ENCODE results near the gene ANKRD62. TPM values are rescaled to one million over a fixed set of nuclear protein-coding genes. Genes with fewer than 3 reads are reported as not detected.

Gene ANKRD62
- 0.17 TPM for total RNA-seq (ENCODE audit: unreplicated experiment)
- long read RNA-seq, result 0 reads

GRCh38 chr18:12093520-12094257 is at the start of gene ANKRD62:
Gene ANKRD62, plus strand, starts transcription at chr18:12093843. Its CDS starts 175 bp downstream, at chr18:12094018.
- Mint-ChIP-seq H3K4me3 (ENCODE audit: unreplicated experiment) (no peak within 1 kb of the TSS), H3K4me1 (ENCODE audit: low read depth, unreplicated experiment) (no peaks in the 10 kb centered on the region), H3K27ac (ENCODE audit: unreplicated experiment) (no peak within 1 kb of the TSS), H3K36me3 (ENCODE audit: unreplicated experiment) (no peaks in the 10 kb centered on the region), H3K9me3 (ENCODE audit: unreplicated experiment) (peaks cover 9% of the 10 kb centered on the region), H3K27me3 (ENCODE audit: unreplicated experiment) (no peaks in the 10 kb centered on the region)
- TF ChIP-seq, protein P1, sequence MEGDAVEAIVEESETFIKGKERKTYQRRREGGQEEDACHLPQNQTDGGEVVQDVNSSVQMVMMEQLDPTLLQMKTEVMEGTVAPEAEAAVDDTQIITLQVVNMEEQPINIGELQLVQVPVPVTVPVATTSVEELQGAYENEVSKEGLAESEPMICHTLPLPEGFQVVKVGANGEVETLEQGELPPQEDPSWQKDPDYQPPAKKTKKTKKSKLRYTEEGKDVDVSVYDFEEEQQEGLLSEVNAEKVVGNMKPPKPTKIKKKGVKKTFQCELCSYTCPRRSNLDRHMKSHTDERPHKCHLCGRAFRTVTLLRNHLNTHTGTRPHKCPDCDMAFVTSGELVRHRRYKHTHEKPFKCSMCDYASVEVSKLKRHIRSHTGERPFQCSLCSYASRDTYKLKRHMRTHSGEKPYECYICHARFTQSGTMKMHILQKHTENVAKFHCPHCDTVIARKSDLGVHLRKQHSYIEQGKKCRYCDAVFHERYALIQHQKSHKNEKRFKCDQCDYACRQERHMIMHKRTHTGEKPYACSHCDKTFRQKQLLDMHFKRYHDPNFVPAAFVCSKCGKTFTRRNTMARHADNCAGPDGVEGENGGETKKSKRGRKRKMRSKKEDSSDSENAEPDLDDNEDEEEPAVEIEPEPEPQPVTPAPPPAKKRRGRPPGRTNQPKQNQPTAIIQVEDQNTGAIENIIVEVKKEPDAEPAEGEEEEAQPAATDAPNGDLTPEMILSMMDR (IDR thresholded peaks at IDR 0.05; ENCODE audit: partially characterized antibody, unreplicated experiment), result no peak
- no peak for DNase-seq

- H3K4me3 Mint-ChIP-seq (ENCODE audit: unreplicated experiment), result no peak overlapping the region
- peaks cover 5% of the 10 kb centered on the region for H3K27me3 Mint-ChIP-seq (ENCODE audit: unreplicated experiment)
- no peak overlapping the region for H3K27ac Mint-ChIP-seq (ENCODE audit: unreplicated experiment)
- no peak for DNase-seq
- TF ChIP-seq, protein P1 (IDR thresholded peaks at IDR 0.05; ENCODE audit: partially characterized antibody, unreplicated experiment), result no peak
- peaks cover 10% of the 10 kb centered on the region for H3K4me1 Mint-ChIP-seq (ENCODE audit: low read depth, unreplicated experiment)
- peaks cover 2% of the 10 kb centered on the region for H3K9me3 Mint-ChIP-seq (ENCODE audit: unreplicated experiment)
- no peaks in the 10 kb centered on the region for H3K36me3 Mint-ChIP-seq (ENCODE audit: unreplicated experiment)
Measured at GRCh38 chr18:12044591-12044990, 49.1 kb upstream of the ANKRD62 start.

- Mint-ChIP-seq H3K27ac (ENCODE audit: unreplicated experiment) (no peak overlapping the region), H3K27me3 (ENCODE audit: unreplicated experiment) (peaks cover 3% of the 10 kb centered on the region), H3K4me1 (ENCODE audit: low read depth, unreplicated experiment) (peaks cover 10% of the 10 kb centered on the region), H3K36me3 (ENCODE audit: unreplicated experiment) (no peaks in the 10 kb centered on the region), H3K9me3 (ENCODE audit: unreplicated experiment) (peaks cover 2% of the 10 kb centered on the region), H3K4me3 (ENCODE audit: unreplicated experiment) (no peak overlapping the region)
- TF ChIP-seq, protein P1 (IDR thresholded peaks at IDR 0.05; ENCODE audit: partially characterized antibody, unreplicated experiment), result no peak
- no peak for DNase-seq
Measured at GRCh38 chr18:12046046-12046750, 47.4 kb upstream of the ANKRD62 start.

- Mint-ChIP-seq H3K27me3 (ENCODE audit: unreplicated experiment) (peaks cover 3% of the 10 kb centered on the region), H3K36me3 (ENCODE audit: unreplicated experiment) (no peaks in the 10 kb centered on the region), H3K4me1 (ENCODE audit: low read depth, unreplicated experiment) (peaks cover 10% of the 10 kb centered on the region), H3K9me3 (ENCODE audit: unreplicated experiment) (peaks cover 2% of the 10 kb centered on the region), H3K27ac (ENCODE audit: unreplicated experiment) (no peak overlapping the region), H3K4me3 (ENCODE audit: unreplicated experiment) (no peak overlapping the region)
- TF ChIP-seq, protein P1 (IDR thresholded peaks at IDR 0.05; ENCODE audit: partially characterized antibody, unreplicated experiment), result no peak
- DNase-seq, result no peak
Measured at GRCh38 chr18:12046751-12047335, 46.8 kb upstream of the ANKRD62 start.
